Neural cell (in vitro differentiated cells): ENCODE measurements around the gene CNTN6.

Experiments used
- EZH2 ChIP-seq: fragments of 200-600, 300-800 bp; shearing (Covaris generic), sonication (generic); IDR thresholded peaks from 2 replicates; pipeline ENCODE4 v1.6.1; 2014; ENCODE audit warnings: antibody characterized with exemption, low read length, borderline replicate concordance, mild to moderate bottlenecking; ENCODE audit not compliant: insufficient read depth, poor library complexity, severe bottlenecking
- MXI1 ChIP-seq: fragments of 450-650 bp; conservative IDR thresholded peaks from 2 replicates; pipeline ENCODE4 v1.6.1; 2014; ENCODE audit warnings: antibody characterized with exemption, mild to moderate bottlenecking; ENCODE audit not compliant: poor library complexity, severe bottlenecking
- POLR2AphosphoS5 ChIP-seq: IDR thresholded peaks from 2 replicates; pipeline ENCODE4 v1.6.1; 2012
- RAD21 ChIP-seq: fragments of 450-650 bp; conservative IDR thresholded peaks from 2 replicates; pipeline ENCODE4 v1.6.1; 2014; ENCODE audit warnings: antibody characterized with exemption, mild to moderate bottlenecking, moderate library complexity
- SMC3 ChIP-seq: fragments of 450-650 bp; conservative IDR thresholded peaks from 2 replicates; pipeline ENCODE4 v1.6.1; 2014; ENCODE audit warnings: antibody characterized with exemption, mild to moderate bottlenecking, moderate library complexity; ENCODE audit not compliant: poor library complexity
- TAF1 ChIP-seq: IDR thresholded peaks from 2 replicates; pipeline ENCODE4 v1.6.1; 2012; ENCODE audit warnings: low read depth
- TF ChIP-seq, protein P1 (sequence below): fragments of 450-650 bp; IDR thresholded peaks from 2 replicates; pipeline ENCODE4 v1.5.1; 2014; ENCODE audit warnings: antibody characterized with exemption, mild to moderate bottlenecking, moderate library complexity; ENCODE audit not compliant: poor library complexity, severe bottlenecking
- TF ChIP-seq, protein P2 (sequence below): IDR thresholded peaks from 2 replicates; pipeline ENCODE4 v1.6.1; 2012; ENCODE audit warnings: borderline replicate concordance

DNA sequence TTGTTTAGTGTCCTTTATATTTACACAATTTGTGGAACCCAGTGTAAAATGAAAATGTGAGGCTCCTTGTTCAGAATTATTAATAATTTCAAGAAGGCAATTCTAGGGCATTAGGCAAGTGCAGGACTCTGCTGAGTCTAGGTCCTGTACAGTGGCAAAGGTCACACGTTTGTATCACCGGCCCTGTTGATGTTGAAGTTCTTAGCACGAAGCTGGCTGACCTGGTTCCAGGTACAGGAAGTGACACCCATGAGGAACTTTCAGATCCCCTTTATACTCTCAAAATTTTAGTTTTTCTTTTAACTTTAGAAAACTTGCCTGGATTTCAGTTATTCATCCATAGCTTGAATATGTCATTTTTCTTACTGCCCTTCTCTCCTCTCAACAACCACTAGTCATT is 349.4 kb downstream of the CNTN6 start:
- TF ChIP-seq, protein P1, sequence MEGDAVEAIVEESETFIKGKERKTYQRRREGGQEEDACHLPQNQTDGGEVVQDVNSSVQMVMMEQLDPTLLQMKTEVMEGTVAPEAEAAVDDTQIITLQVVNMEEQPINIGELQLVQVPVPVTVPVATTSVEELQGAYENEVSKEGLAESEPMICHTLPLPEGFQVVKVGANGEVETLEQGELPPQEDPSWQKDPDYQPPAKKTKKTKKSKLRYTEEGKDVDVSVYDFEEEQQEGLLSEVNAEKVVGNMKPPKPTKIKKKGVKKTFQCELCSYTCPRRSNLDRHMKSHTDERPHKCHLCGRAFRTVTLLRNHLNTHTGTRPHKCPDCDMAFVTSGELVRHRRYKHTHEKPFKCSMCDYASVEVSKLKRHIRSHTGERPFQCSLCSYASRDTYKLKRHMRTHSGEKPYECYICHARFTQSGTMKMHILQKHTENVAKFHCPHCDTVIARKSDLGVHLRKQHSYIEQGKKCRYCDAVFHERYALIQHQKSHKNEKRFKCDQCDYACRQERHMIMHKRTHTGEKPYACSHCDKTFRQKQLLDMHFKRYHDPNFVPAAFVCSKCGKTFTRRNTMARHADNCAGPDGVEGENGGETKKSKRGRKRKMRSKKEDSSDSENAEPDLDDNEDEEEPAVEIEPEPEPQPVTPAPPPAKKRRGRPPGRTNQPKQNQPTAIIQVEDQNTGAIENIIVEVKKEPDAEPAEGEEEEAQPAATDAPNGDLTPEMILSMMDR, result no peak
- TF ChIP-seq, protein P2, sequence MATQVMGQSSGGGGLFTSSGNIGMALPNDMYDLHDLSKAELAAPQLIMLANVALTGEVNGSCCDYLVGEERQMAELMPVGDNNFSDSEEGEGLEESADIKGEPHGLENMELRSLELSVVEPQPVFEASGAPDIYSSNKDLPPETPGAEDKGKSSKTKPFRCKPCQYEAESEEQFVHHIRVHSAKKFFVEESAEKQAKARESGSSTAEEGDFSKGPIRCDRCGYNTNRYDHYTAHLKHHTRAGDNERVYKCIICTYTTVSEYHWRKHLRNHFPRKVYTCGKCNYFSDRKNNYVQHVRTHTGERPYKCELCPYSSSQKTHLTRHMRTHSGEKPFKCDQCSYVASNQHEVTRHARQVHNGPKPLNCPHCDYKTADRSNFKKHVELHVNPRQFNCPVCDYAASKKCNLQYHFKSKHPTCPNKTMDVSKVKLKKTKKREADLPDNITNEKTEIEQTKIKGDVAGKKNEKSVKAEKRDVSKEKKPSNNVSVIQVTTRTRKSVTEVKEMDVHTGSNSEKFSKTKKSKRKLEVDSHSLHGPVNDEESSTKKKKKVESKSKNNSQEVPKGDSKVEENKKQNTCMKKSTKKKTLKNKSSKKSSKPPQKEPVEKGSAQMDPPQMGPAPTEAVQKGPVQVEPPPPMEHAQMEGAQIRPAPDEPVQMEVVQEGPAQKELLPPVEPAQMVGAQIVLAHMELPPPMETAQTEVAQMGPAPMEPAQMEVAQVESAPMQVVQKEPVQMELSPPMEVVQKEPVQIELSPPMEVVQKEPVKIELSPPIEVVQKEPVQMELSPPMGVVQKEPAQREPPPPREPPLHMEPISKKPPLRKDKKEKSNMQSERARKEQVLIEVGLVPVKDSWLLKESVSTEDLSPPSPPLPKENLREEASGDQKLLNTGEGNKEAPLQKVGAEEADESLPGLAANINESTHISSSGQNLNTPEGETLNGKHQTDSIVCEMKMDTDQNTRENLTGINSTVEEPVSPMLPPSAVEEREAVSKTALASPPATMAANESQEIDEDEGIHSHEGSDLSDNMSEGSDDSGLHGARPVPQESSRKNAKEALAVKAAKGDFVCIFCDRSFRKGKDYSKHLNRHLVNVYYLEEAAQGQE, result no peak
- TF ChIP-seq POLR2AphosphoS5 (no peak), SMC3 (no peak), MXI1 (no peak), RAD21 (no peak), EZH2 (no peak), TAF1 (no peak)
